ENCODE measurements around the gene VEGFC. TPM values are rescaled to one million over a fixed set of nuclear protein-coding genes. Genes with fewer than 3 reads are reported as not detected.

The VEGFC gene
- total RNA-seq, 2 donors from 2014 or later = 4.0 to 7.0 TPM

DNA sequence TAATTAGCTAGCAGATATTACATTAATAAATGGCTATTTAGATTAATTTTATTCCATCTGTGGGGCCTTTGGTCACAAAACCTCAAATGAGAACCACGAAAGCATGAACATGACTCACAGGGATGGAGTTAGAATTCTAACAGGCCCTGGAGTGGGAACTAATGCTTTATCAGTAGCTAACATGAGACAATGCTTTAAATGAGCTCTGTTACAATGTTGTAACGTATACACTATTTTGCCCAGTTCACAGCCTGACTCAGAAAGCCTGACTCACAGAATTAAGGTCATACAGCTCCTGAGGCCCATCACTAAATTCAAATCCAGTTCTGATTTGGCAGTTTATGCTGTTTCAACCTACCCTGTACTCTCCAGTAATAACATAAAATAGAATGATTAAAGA is 23.2 kb downstream of the VEGFC start:
- TF ChIP-seq POLR2AphosphoS5 (IDR thresholded peaks at IDR 0.05) = no peak
- TF ChIP-seq, protein P1, sequence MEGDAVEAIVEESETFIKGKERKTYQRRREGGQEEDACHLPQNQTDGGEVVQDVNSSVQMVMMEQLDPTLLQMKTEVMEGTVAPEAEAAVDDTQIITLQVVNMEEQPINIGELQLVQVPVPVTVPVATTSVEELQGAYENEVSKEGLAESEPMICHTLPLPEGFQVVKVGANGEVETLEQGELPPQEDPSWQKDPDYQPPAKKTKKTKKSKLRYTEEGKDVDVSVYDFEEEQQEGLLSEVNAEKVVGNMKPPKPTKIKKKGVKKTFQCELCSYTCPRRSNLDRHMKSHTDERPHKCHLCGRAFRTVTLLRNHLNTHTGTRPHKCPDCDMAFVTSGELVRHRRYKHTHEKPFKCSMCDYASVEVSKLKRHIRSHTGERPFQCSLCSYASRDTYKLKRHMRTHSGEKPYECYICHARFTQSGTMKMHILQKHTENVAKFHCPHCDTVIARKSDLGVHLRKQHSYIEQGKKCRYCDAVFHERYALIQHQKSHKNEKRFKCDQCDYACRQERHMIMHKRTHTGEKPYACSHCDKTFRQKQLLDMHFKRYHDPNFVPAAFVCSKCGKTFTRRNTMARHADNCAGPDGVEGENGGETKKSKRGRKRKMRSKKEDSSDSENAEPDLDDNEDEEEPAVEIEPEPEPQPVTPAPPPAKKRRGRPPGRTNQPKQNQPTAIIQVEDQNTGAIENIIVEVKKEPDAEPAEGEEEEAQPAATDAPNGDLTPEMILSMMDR (IDR thresholded peaks at IDR 0.05) = no peak
- no peak for TF ChIP-seq POLR2A (IDR thresholded peaks at IDR 0.05)
- WGBS = 71% methylated on average over 2 of the region's 2 CpGs

DNA sequence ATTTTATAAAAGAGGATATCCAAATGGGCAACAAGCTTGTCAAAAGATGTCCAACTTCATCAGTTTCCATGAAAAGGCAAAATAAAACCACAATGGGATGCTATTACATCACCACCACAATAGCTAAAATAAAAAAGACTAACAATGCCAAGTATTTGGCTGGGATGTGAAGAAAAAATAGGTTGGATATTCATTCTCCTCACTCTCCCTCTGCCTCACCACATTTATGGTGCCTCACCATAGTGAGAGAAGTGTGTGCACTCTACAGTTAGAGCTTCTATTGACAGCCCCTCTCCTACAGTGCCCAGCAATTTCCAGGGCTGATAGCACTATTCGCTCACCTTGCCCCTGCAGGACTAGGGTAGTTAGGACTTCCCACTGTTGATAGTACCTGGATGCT is 25.5 kb downstream of the VEGFC start:
- no peak overlapping the region for H3K4me3 ChIP-seq
- 100% methylated on average over 1 of the region's 1 CpG for WGBS
- TF ChIP-seq POLR2A (IDR thresholded peaks at IDR 0.05) (no peak), POLR2AphosphoS5 (IDR thresholded peaks at IDR 0.05) (no peak)
- TF ChIP-seq, protein P1 (IDR thresholded peaks at IDR 0.05) = no peak
- intact Hi-C loops (cut with DNase I) = no loop called here
- no peaks in the 10 kb centered on the region for H3K27me3 ChIP-seq (replicated peaks; ENCODE audit: insufficient read depth)
- no peaks in the 10 kb centered on the region for H3K9me3 ChIP-seq
- no peak overlapping the region for H3K27ac ChIP-seq
- no peaks in the 10 kb centered on the region for H3K4me1 ChIP-seq (replicated peaks)
- no peaks in the 10 kb centered on the region for H3K36me3 ChIP-seq
- no peak for DNase-seq (ENCODE audit: low spot score)

More for the DNA sequence above, 23.2 kb downstream of the VEGFC start:
- Histone ChIP-seq H3K4me3 (no peak overlapping the region), H3K9me3 (no peaks in the 10 kb centered on the region), H3K4me1 (replicated peaks) (no peaks in the 10 kb centered on the region), H3K27me3 (replicated peaks; ENCODE audit: insufficient read depth) (no peaks in the 10 kb centered on the region), H3K36me3 (no peaks in the 10 kb centered on the region), H3K27ac (no peak overlapping the region)
- no peak for DNase-seq (ENCODE audit: low spot score)
- intact Hi-C loops (cut with DNase I) = no loop called here

GRCh38 chr4:176762661-176763308 is 29.9 kb downstream of the VEGFC start:
- Histone ChIP-seq H3K4me3 (no peak overlapping the region), H3K36me3 (no peaks in the 10 kb centered on the region), H3K9me3 (no peaks in the 10 kb centered on the region), H3K27ac (no peak overlapping the region), H3K4me1 (replicated peaks) (no peaks in the 10 kb centered on the region), H3K27me3 (replicated peaks; ENCODE audit: insufficient read depth) (no peaks in the 10 kb centered on the region)
- TF ChIP-seq, protein P1 (IDR thresholded peaks at IDR 0.05) = no peak
- TF ChIP-seq POLR2A (IDR thresholded peaks at IDR 0.05) = no peak
- TF ChIP-seq POLR2AphosphoS5 (IDR thresholded peaks at IDR 0.05) = no peak
- 83% methylated on average over 3 of the region's 3 CpGs for WGBS
- DNase-seq (ENCODE audit: low spot score) = no peak
- intact Hi-C loops (cut with DNase I) = no loop called here

GRCh38 chr4:176761872-176762271 is 30.9 kb downstream of the VEGFC start:
- DNase-seq (ENCODE audit: low spot score) = no peak
- Histone ChIP-seq H3K27ac (no peak overlapping the region), H3K4me1 (replicated peaks) (no peaks in the 10 kb centered on the region), H3K27me3 (replicated peaks; ENCODE audit: insufficient read depth) (no peaks in the 10 kb centered on the region), H3K9me3 (no peaks in the 10 kb centered on the region), H3K36me3 (no peaks in the 10 kb centered on the region), H3K4me3 (no peak overlapping the region)
- intact Hi-C loops (cut with DNase I) = no loop called here
- 76% methylated on average over 3 of the region's 3 CpGs for WGBS
- TF ChIP-seq POLR2A (IDR thresholded peaks at IDR 0.05) (no peak), POLR2AphosphoS5 (IDR thresholded peaks at IDR 0.05) (no peak)
- TF ChIP-seq, protein P1 (IDR thresholded peaks at IDR 0.05) = no peak

- no peak for DNase-seq (ENCODE audit: low spot score)
- Histone ChIP-seq H3K4me3 (no peak overlapping the region), H3K27me3 (replicated peaks; ENCODE audit: insufficient read depth) (no peaks in the 10 kb centered on the region), H3K9me3 (no peaks in the 10 kb centered on the region), H3K36me3 (no peaks in the 10 kb centered on the region), H3K27ac (no peak overlapping the region), H3K4me1 (replicated peaks) (no peaks in the 10 kb centered on the region)
- WGBS = 74% methylated on average over 3 of the region's 3 CpGs
- intact Hi-C loops (cut with DNase I) = no loop called here
- TF ChIP-seq, protein P1 (IDR thresholded peaks at IDR 0.05) = no peak
- no peak for TF ChIP-seq POLR2A (IDR thresholded peaks at IDR 0.05)
- TF ChIP-seq POLR2AphosphoS5 (IDR thresholded peaks at IDR 0.05) = no peak
Observed at GRCh38 chr4:176760471-176760870, 32.3 kb downstream of the VEGFC start.
